Mesendoderm (in vitro differentiated cells): Measurements from ENCODE around the gene EPS8.

Experiments
- DNase-seq: peaks from one replicate; pipeline ENCODE4 v3.0.0; 2013
- H2AK5ac ChIP-seq: 2 replicates; pipeline ENCODE4 v1.6.1; 2013; ENCODE audit warnings: low read length, inconsistent platforms
- H2BK120ac ChIP-seq: 2 replicates; pipeline ENCODE4 v1.6.1; 2013; ENCODE audit warnings: low read depth, mild to moderate bottlenecking, low read length, moderate library complexity, mixed read lengths
- H2BK15ac ChIP-seq: replicated peaks from 2 replicates; pipeline ENCODE4 v1.6.1; 2013; ENCODE audit warnings: low read depth, mild to moderate bottlenecking, moderate library complexity
- H2BK5ac ChIP-seq: 2 replicates; pipeline ENCODE4 v1.6.1; 2013; ENCODE audit warnings: low read length, inconsistent platforms
- H3K18ac ChIP-seq: 2 replicates; pipeline ENCODE4 v1.6.1; 2013; ENCODE audit warnings: mild to moderate bottlenecking, low read length, mixed read lengths
- H3K23ac ChIP-seq: one replicate; pipeline ENCODE4 v1.6.1; 2013; ENCODE audit warnings: low read length
- H3K27ac ChIP-seq: 2 replicates; pipeline ENCODE4 v1.5.1; 2013; ENCODE audit warnings: low read depth, mild to moderate bottlenecking, inconsistent platforms, low read length, moderate library complexity
- H3K27me3 ChIP-seq: 2 replicates; pipeline ENCODE4 v1.6.1; 2013; ENCODE audit warnings: low read length, control low read depth, mild to moderate bottlenecking, inconsistent platforms; ENCODE audit not compliant: insufficient read depth, poor library complexity
- H3K36me3 ChIP-seq: 2 replicates; pipeline ENCODE4 v1.6.1; 2013; ENCODE audit warnings: low read length, inconsistent platforms; ENCODE audit not compliant: control insufficient read depth, insufficient read depth
- H3K4ac ChIP-seq: one replicate; pipeline ENCODE4 v1.6.1; 2013; ENCODE audit warnings: low read depth, mild to moderate bottlenecking, low read length, moderate library complexity
- H3K4me1 ChIP-seq: 2 replicates; pipeline ENCODE4 v1.6.1; 2013; ENCODE audit warnings: low read depth, low read length, inconsistent platforms; ENCODE audit not compliant: control insufficient read depth
- H3K4me2 ChIP-seq: 2 replicates; pipeline ENCODE4 v1.6.1; 2013; ENCODE audit warnings: low read length
- H3K4me3 ChIP-seq: 2 replicates; pipeline ENCODE4 v1.5.1; 2013; ENCODE audit warnings: mild to moderate bottlenecking, low read length
- H3K56ac ChIP-seq: one replicate; pipeline ENCODE4 v1.6.1; 2013; ENCODE audit warnings: low read length
- H3K79me1 ChIP-seq: 2 replicates; pipeline ENCODE4 v1.6.1; 2013; ENCODE audit warnings: low read length, inconsistent platforms
- H3K79me2 ChIP-seq: 2 replicates; pipeline ENCODE4 v1.6.1; 2013; ENCODE audit warnings: mild to moderate bottlenecking, low read length; ENCODE audit not compliant: control insufficient read depth, insufficient read depth
- H3K9ac ChIP-seq: 2 replicates; pipeline ENCODE4 v1.6.1; 2013; ENCODE audit warnings: low read length, inconsistent platforms
- H4K5ac ChIP-seq: one replicate; pipeline ENCODE4 v1.6.1; 2013; ENCODE audit warnings: low read length
- H4K8ac ChIP-seq: one replicate; pipeline ENCODE4 v1.6.1; 2013; ENCODE audit warnings: low read depth, mild to moderate bottlenecking, control low read depth, low read length, moderate library complexity
- WGBS: extraction: QIAGEN DNeasy Blood & Tissue Kit; methylation state at CpG from one replicate; pipeline ENCODE4 v1.1.7; 2013; ENCODE audit warnings: low lambda C conversion rate, missing lambda C conversion rate; ENCODE audit not compliant: insufficient coverage; ENCODE audit errors: extremely low coverage; 5-methylcytosine and 5-hydroxymethylcytosine counted together

Gene EPS8

DNA sequence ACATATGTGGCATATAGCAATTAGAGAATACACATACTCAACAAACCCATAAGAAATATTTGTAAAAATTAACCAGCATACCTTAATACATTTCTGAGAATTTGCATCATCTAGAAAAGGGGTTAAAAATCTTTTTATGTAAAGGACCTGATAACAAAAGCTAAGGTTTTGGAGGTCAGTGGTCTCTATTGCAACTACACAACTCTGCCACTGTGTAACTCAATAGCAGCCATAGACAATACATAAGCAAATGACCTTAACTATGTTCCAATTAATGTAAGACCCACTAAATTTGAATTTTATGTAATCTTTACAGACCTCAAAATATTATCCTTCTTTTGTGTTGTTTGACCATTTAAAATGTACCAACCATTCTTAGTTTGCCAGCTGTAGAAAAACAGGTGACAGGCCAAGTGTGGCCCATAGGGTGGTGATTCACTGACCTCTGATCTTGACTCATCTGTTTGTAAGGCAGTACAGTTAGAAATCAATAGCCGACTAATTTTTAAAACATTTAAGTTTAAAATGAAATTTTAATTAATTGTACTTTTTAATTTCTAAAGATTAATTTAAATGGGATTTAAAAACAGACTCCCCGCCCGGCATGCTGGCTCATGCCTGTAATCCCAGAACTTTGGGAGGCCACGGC, 7.4 kb upstream of the EPS8 start:
- no peaks in the 10 kb centered on the region for H3K36me3 ChIP-seq
- H3K9ac ChIP-seq = no peak overlapping the region
- H3K23ac ChIP-seq = no peak overlapping the region
- H3K18ac ChIP-seq = no peak overlapping the region
- no peak overlapping the region for H3K4ac ChIP-seq
- H3K4me3 ChIP-seq = no peak overlapping the region
- no peak overlapping the region for H4K5ac ChIP-seq
- no peak for DNase-seq
- no peak overlapping the region for H2BK15ac ChIP-seq
- no peaks in the 10 kb centered on the region for H3K27me3 ChIP-seq
- no peak overlapping the region for H2BK5ac ChIP-seq
- H3K79me1 ChIP-seq = no peaks in the 10 kb centered on the region
- H3K79me2 ChIP-seq = no peaks in the 10 kb centered on the region
- H3K4me1 ChIP-seq = no peaks in the 10 kb centered on the region
- WGBS = no CpG with 5 or more reads among the region's 4 CpGs
- H3K27ac ChIP-seq = no peak overlapping the region
- H4K8ac ChIP-seq = no peak overlapping the region
- no peak overlapping the region for H2BK120ac ChIP-seq
- no peak overlapping the region for H3K4me2 ChIP-seq
- no peak overlapping the region for H2AK5ac ChIP-seq
- no peak overlapping the region for H3K56ac ChIP-seq

DNA sequence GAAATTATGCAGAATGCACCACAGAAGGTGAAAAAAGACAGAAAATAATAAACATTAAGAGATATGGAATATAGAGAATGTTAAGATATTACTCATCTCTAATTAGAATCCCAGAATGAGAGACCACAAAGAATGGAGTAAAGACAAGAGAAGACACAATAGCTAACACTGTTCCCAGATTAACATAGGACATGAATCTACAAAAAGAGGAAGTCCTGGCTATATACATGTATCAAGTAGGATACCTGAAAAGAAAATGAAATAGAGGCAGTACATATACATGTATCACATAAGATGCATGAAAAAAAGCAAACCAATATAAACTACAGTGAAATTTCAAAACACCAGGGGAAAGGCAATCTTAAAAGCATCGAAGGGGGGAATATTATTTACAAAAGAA, 5.6 kb upstream of the EPS8 start:
- H4K8ac ChIP-seq = no peak overlapping the region
- no peak overlapping the region for H3K4me3 ChIP-seq
- no CpG with 5 or more reads among the region's 1 CpG for WGBS
- H2BK120ac ChIP-seq = no peak overlapping the region
- no peaks in the 10 kb centered on the region for H3K27me3 ChIP-seq
- H3K27ac ChIP-seq = no peak overlapping the region
- H3K79me2 ChIP-seq = no peaks in the 10 kb centered on the region
- no peak overlapping the region for H2BK5ac ChIP-seq
- no peak overlapping the region for H3K4ac ChIP-seq
- no peaks in the 10 kb centered on the region for H3K36me3 ChIP-seq
- H2AK5ac ChIP-seq = no peak overlapping the region
- DNase-seq = no peak
- H3K9ac ChIP-seq = no peak overlapping the region
- H4K5ac ChIP-seq = no peak overlapping the region
- no peak overlapping the region for H3K4me2 ChIP-seq
- H3K56ac ChIP-seq = no peak overlapping the region
- H2BK15ac ChIP-seq = no peak overlapping the region
- H3K4me1 ChIP-seq = no peaks in the 10 kb centered on the region
- no peaks in the 10 kb centered on the region for H3K79me1 ChIP-seq
- H3K23ac ChIP-seq = no peak overlapping the region
- no peak overlapping the region for H3K18ac ChIP-seq

DNA sequence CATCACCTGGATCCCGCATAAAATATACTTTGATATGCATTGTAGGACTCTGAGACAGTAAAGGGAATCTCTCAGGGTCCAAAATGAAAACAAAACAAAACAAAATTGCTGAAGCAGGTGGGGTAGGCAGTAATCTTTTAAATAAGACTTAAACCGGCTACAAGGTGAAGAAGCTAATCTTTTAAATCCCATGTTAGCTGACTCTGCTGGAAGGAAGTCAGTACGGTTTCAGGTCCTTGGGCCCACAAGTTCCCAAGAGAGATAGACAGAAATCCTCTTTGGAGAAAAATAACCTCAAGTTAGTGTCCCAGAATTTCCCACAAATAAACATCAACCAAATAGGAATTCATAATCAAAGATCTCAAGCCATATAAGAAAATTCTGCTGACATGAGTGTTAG, 5.0 kb upstream of the EPS8 start:
- WGBS = no CpG with 5 or more reads among the region's 3 CpGs
- no peak for DNase-seq
- Histone ChIP-seq H2BK5ac (no peak overlapping the region), H4K5ac (no peak overlapping the region), H2BK15ac (no peak overlapping the region), H3K4ac (no peak overlapping the region), H2AK5ac (no peak overlapping the region), H3K79me1 (no peaks in the 10 kb centered on the region), H3K4me1 (no peaks in the 10 kb centered on the region), H3K18ac (no peak overlapping the region), H3K4me2 (no peak overlapping the region), H3K27ac (no peak overlapping the region), H3K9ac (no peak overlapping the region), H3K23ac (no peak overlapping the region), H3K56ac (no peak overlapping the region), H2BK120ac (no peak overlapping the region), H3K36me3 (no peaks in the 10 kb centered on the region), H3K27me3 (no peaks in the 10 kb centered on the region), H4K8ac (no peak overlapping the region), H3K4me3 (no peak overlapping the region), H3K79me2 (no peaks in the 10 kb centered on the region)

DNA sequence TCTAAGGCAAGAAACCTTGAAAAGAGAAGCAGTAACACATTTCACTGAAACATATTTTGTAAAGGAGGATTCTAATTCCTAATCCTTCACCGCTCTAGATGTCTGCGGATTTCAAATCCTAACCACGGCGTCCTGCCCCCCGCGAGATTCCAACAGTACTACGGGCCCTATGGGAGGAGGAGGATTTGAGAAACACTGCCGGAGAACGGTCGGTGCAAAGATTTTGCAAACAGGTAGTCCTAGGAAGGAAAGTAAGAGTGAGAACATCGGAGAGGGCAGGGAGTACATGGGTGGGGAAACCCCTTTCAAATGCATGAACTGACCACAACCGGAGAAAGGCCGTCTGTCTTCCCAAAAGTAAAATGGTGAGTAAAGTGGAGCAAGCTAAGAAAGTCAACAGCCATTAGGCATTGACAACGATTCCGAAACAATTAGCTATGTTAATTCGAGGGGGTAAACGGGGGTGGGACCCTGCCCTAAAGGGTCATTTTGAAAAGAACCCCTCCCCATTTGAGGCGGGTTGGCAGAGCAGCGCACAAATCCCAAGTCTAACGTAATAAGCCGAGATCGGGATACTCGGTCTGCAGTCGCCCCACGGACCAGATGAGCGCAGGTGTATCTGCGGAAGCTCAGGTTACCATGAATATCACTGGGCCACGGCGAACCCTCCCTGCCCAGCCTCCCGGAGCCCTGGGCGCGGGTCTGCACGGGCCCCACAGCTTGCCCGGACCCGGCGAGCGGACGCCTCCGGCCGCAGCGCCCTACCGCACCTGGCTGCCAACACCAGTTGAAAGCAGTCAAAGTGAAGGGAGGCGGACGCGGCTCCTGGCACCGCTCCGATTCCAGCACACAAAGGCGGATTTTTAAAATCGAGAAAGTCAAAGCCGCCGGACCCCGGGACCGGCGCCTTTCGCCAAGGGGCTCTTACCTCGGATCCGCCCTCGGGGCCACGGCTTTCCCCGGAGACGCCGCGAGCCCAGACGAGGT, 662 bp downstream of the EPS8 start:
- Histone ChIP-seq H2AK5ac (no peak overlapping the region), H3K56ac (peak overlapping the region; percentile 79), H3K27ac (no peak overlapping the region), H3K79me2 (no peaks in the 10 kb centered on the region), H3K79me1 (no peaks in the 10 kb centered on the region), H3K4me3 (peak overlapping the region; percentile 26), H2BK15ac (no peak overlapping the region), H3K36me3 (no peaks in the 10 kb centered on the region), H3K4ac (no peak overlapping the region), H3K27me3 (peaks cover 3% of the 10 kb centered on the region), H4K8ac (no peak overlapping the region), H3K4me2 (peak overlapping the region; percentile 74), H3K18ac (peak overlapping the region; percentile 41), H3K23ac (no peak overlapping the region), H3K4me1 (no peaks in the 10 kb centered on the region), H4K5ac (no peak overlapping the region), H2BK5ac (no peak overlapping the region), H2BK120ac (no peak overlapping the region), H3K9ac (peak overlapping the region; percentile 68)
- DNase-seq = peak; percentile 53
- WGBS = no CpG with 5 or more reads among the region's 64 CpGs

DNA sequence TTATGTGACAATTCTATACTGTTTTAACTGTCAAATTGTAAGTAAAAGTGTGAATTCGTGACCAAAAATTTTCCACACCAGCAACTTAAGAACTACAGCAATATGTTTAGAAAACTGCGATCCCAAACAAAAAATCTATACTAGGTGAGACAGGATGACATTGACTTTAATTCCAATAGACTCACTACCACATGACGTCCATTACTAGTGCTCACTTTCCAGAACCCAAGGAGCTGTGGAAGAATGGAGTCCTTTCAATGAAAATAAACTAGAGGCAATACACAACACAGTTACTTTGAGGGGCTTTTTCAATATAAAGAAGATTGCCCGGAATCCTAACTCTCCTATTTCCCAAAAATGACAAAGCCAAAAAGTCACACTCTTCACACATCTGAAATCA, 1.4 kb downstream of the EPS8 start:
- no CpG with 5 or more reads among the region's 4 CpGs for WGBS
- H3K56ac ChIP-seq = no peak overlapping the region
- no peak overlapping the region for H3K27ac ChIP-seq
- no peak overlapping the region for H2BK5ac ChIP-seq
- no peak overlapping the region for H3K4ac ChIP-seq
- no peaks in the 10 kb centered on the region for H3K36me3 ChIP-seq
- H3K4me2 ChIP-seq = no peak overlapping the region
- no peaks in the 10 kb centered on the region for H3K79me2 ChIP-seq
- H3K23ac ChIP-seq = no peak overlapping the region
- H3K27me3 ChIP-seq = peaks cover 3% of the 10 kb centered on the region
- H3K18ac ChIP-seq = no peak overlapping the region
- DNase-seq = no peak
- no peak overlapping the region for H2AK5ac ChIP-seq
- no peak overlapping the region for H2BK120ac ChIP-seq
- H3K79me1 ChIP-seq = no peaks in the 10 kb centered on the region
- H4K8ac ChIP-seq = no peak overlapping the region
- no peak overlapping the region for H3K4me3 ChIP-seq
- no peak overlapping the region for H2BK15ac ChIP-seq
- no peaks in the 10 kb centered on the region for H3K4me1 ChIP-seq
- H4K5ac ChIP-seq = no peak overlapping the region
- no peak overlapping the region for H3K9ac ChIP-seq
